GM12878 (cell line): ENCODE data around the gene CDH20. TPM values are rescaled to one million over a fixed set of nuclear protein-coding genes. Genes with fewer than 3 reads are reported as not detected.

Source experiments
- ATAC-seq: fragments of 200-7000 bp; cut with Tn5 transposase; 3 replicates; pipeline ENCODE4 v1.9.1; 2020; ENCODE audit warnings: mild to moderate bottlenecking, moderate library complexity
- BruUV-seq: library from RNA; stranded (reverse); fragments of 400-500 nt; replicated peaks from 2 replicates; lab custom pipeline; 2021; lab: Mats Ljungman, UMichigan
- CTCF ChIA-PET: fragments of 300-600 bp; sonication (Branson Sonifier 250); formaldehyde crosslinking; extraction: SDS; loops from one replicate; lab custom pipeline; 2021; ENCODE audit warnings: inconsistent platforms; lab: Yijun Ruan, JAX
- POLR2A ChIA-PET: fragments of 350-600 bp; formaldehyde crosslinking; extraction: SDS; loops from one replicate; lab custom pipeline; 2021; ENCODE audit warnings: inconsistent platforms; lab: Charles Lee
- RAD21 ChIA-PET: fragments of 300-600 bp; sonication (Branson Sonifier 250); formaldehyde crosslinking; loops from one replicate; lab custom pipeline; 2023; ENCODE audit warnings: antibody characterized with exemption; ENCODE audit not compliant: unreplicated experiment; lab: Charles Lee
- SMC1A ChIA-PET: fragments of 300-600 bp; sonication (Branson Sonifier 250); formaldehyde crosslinking; loops from one replicate; lab custom pipeline; 2023; ENCODE audit not compliant: unreplicated experiment, uncharacterized antibody; lab: Charles Lee
- DNase-seq: peaks from one replicate; pipeline ENCODE4 v3.0.0-alpha.2; 2011; ENCODE audit warnings: low read depth, low spot score
- FAIRE-seq: peaks from 3 replicates; lab custom pipeline; 2011; peaks lifted over from hg19 to GRCh38; lab: Jason Lieb, UNC
- H2AFZ ChIP-seq: 2 replicates; pipeline ENCODE4 v1.6.0; 2011; ENCODE audit warnings: low read depth, low read length, control low read depth; ENCODE audit not compliant: control insufficient read depth
- H3K27ac ChIP-seq: 2 replicates; pipeline ENCODE4 v1.5.1; 2011; ENCODE audit warnings: control low read depth; ENCODE audit not compliant: control insufficient read depth, insufficient read depth
- H3K27me3 ChIP-seq, 2 experiments: replicated peaks in 1 of 2; 2 replicates each; pipeline versions ENCODE4 v1.6.0 to v1.6.1; 2011; ENCODE audit warnings: low read length in 1 of 2; ENCODE audit not compliant: control insufficient read depth in 2 of 2, insufficient read depth in 2 of 2
- H3K36me3 ChIP-seq, 2 experiments: 2 replicates each; pipeline ENCODE4 v1.5.1; 2011; ENCODE audit warnings: low read length in 1 of 2; ENCODE audit not compliant: control insufficient read depth in 2 of 2, insufficient read depth in 2 of 2
- H3K4me1 ChIP-seq: 2 replicates; pipeline ENCODE4 v1.6.1; 2011; ENCODE audit warnings: mild to moderate bottlenecking, low read length, moderate library complexity, mixed read lengths; ENCODE audit not compliant: control insufficient read depth, insufficient read depth
- H3K4me2 ChIP-seq: 2 replicates; pipeline ENCODE4 v1.6.0; 2011; ENCODE audit warnings: control low read depth; ENCODE audit not compliant: control insufficient read depth, insufficient read depth
- H3K4me3 ChIP-seq: fragments of 200-600 bp; sonication (generic); 2 replicates; pipeline ENCODE4 v1.5.1; 2016
- H3K79me2 ChIP-seq: 2 replicates; pipeline ENCODE4 v1.6.0; 2011; ENCODE audit warnings: low read length; ENCODE audit not compliant: control insufficient read depth, insufficient read depth
- H3K9ac ChIP-seq: 2 replicates; pipeline ENCODE4 v1.8.0; 2011; ENCODE audit warnings: low read length, control low read depth, mixed read lengths; ENCODE audit not compliant: control insufficient read depth, insufficient read depth
- H3K9me3 ChIP-seq: replicated peaks from 3 replicates; pipeline ENCODE4 v1.5.1; 2011; ENCODE audit warnings: mild to moderate bottlenecking, low read length; ENCODE audit not compliant: control insufficient read depth, insufficient read depth
- H4K20me1 ChIP-seq: 2 replicates; pipeline ENCODE4 v1.6.0; 2011; ENCODE audit not compliant: control insufficient read depth, insufficient read depth
- CHD2 ChIP-seq: IDR thresholded peaks from 2 replicates; pipeline ENCODE4 v1.6.1; 2011; ENCODE audit warnings: low read depth, low read length, improper control_type of control experiment, borderline replicate concordance
- EGR1 ChIP-seq, 2 experiments: IDR thresholded peaks; 1 replicate in 1 of 2; 2 replicates in 1 of 2; pipeline ENCODE4 v1.6.1; 2011 to 2012; ENCODE audit warnings: low read depth in 2 of 2, low read length in 2 of 2, borderline replicate concordance in 1 of 2, mild to moderate bottlenecking in 1 of 2, moderate library complexity in 1 of 2
- HDAC2 ChIP-seq: fragments of 200-600 bp; sonication (generic); IDR thresholded peaks from 2 replicates; pipeline ENCODE4 v1.6.1; 2017
- HDGF ChIP-seq: fragments of 450-650 bp; IDR thresholded peaks from 2 replicates; pipeline ENCODE4 v1.6.1; 2016; ENCODE audit warnings: antibody characterized with exemption
- IKZF2 ChIP-seq, 2 experiments: fragments of 450-650 bp; IDR thresholded peaks; 2 replicates each; pipeline ENCODE4 v1.6.1; 2017; ENCODE audit warnings: mild to moderate bottlenecking in 2 of 2, moderate library complexity in 2 of 2
- MEF2A ChIP-seq: IDR thresholded peaks from 2 replicates; pipeline ENCODE4 v1.6.1; 2011; ENCODE audit warnings: low read depth, mild to moderate bottlenecking, low read length, moderate library complexity; ENCODE audit not compliant: insufficient read depth
- NBN ChIP-seq: fragments of 450-650 bp; IDR thresholded peaks from 2 replicates; pipeline ENCODE4 v1.6.1; 2016
- PBX3 ChIP-seq: IDR thresholded peaks from 2 replicates; pipeline ENCODE4 v1.6.1; 2011; ENCODE audit warnings: mild to moderate bottlenecking, low read depth, low read length, moderate library complexity; ENCODE audit not compliant: insufficient replicate concordance
- RAD51 ChIP-seq: fragments of 450-650 bp; IDR thresholded peaks from 2 replicates; pipeline ENCODE4 v1.6.1; 2016; ENCODE audit warnings: moderate library complexity, mild to moderate bottlenecking, inconsistent platforms
- SPI1 ChIP-seq: IDR thresholded peaks from 2 replicates; pipeline ENCODE4 v1.6.1; 2011; ENCODE audit warnings: low read depth, mild to moderate bottlenecking, low read length, moderate library complexity, borderline replicate concordance; ENCODE audit not compliant: insufficient read depth
- SUPT20H ChIP-seq: IDR thresholded peaks from 2 replicates; pipeline ENCODE4 v1.6.1; 2011; ENCODE audit warnings: low read depth, mild to moderate bottlenecking, low read length, moderate library complexity, borderline replicate concordance; ENCODE audit not compliant: control insufficient read depth
- TARDBP ChIP-seq: IDR thresholded peaks from 2 replicates; pipeline ENCODE4 v1.6.1; 2016; ENCODE audit warnings: borderline replicate concordance
- TCF12 ChIP-seq: IDR thresholded peaks from 2 replicates; pipeline ENCODE4 v1.6.1; 2011; ENCODE audit warnings: low read depth, mild to moderate bottlenecking, low read length
- ZNF687 ChIP-seq: fragments of 450-650 bp; IDR thresholded peaks from 2 replicates; pipeline ENCODE4 v1.6.1; 2017; ENCODE audit warnings: mild to moderate bottlenecking, moderate library complexity
- WGBS: methylation state at CpG from one replicate; pipeline ENCODE4 v1.1.6; 2016; ENCODE audit warnings: low lambda C conversion rate; ENCODE audit not compliant: insufficient replicate concordance, insufficient coverage; ENCODE audit errors: missing lambda C conversion rate; 5-methylcytosine and 5-hydroxymethylcytosine counted together
- in situ Hi-C: fragments of 300-500 bp; cut with MboI; formaldehyde crosslinking; loops from 9 replicates; pipeline ENCODE4 v1.14.3; 2018; ENCODE audit warnings: mixed read lengths
- intact Hi-C: fragments of 100-400 bp; cut with micrococcal nuclease; formaldehyde crosslinking; loops from one replicate; pipeline ENCODE4 v1.14.2; 2022; ENCODE audit not compliant: unreplicated experiment
- polyA plus RNA-seq, 11 experiments: library from polyadenylated mRNA; depleted of rRNA in 4 of 11; unstranded in 6 of 11; stranded (reverse) in 5 of 11; fragments of >200 nt; fragmentation: Nextera tagmentation in 4 of 11; fragmentation: Illumina TruSeq in 1 of 11; extraction: Ambion mirVana in 4 of 11; extraction: Trizol in 1 of 11; gene quantifications; 1 replicate in 1 of 11; 2 replicates in 10 of 11; pipeline versions ENCODE4 v1.2.1 to v1.2.3, GENCODE V29; 2011 to 2016; ENCODE audit warnings: inconsistent platforms in 2 of 11, missing spikeins in 2 of 11, low read depth in 1 of 11
- total RNA-seq, 4 experiments: library from RNA; depleted of rRNA in 3 of 4; stranded (reverse); fragments of >200 nt in 3 of 4; fragmentation: Illumina TruSeq in 1 of 4; extraction: Trizol in 1 of 4; gene quantifications; 2 replicates each; pipeline versions ENCODE4 v1.2.1 to v1.2.3, GENCODE V29; 2013 to 2021

The CDH20 gene
- total and polyA plus RNA-seq, 10 of the 15 experiments (the other 5 are each of a cell fraction or from before 2014, with no cell fraction given) = not detected

DNA sequence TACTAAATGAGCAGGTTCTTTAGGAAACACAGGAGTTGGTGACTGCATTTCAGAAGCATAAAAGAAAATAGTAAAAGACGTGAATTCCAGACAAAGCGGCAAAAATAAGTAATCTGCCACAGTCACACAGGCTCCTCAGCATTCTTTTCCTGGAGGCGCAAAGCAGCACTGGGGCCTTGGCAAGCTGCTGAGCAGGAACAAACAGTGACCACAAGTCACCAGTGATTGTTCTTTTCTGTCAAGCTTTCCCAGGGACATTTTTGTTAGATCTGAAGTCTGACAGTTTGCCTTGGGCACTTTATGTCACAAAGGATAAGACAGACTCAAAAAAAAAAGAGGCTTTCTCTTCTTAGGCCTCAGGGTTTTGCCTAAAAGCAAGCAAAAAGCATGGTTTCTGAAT is 216.2 kb downstream of the CDH20 start:
- TF ChIP-seq SUPT20H (no peak), MEF2A (no peak), IKZF2 (IDR thresholded peaks at IDR 0.05) (no peak), NBN (no peak), RAD51 (no peak), TCF12 (no peak), HDGF (no peak), HDAC2 (no peak)
- CTCF ChIA-PET = interaction anchor here (0.7 to 1.4 kb wide), 2 partner anchors 60 to 582 kb away, joined by 3 read pairs; no protein-coding TSS in a partner anchor
- no peak for FAIRE-seq

DNA sequence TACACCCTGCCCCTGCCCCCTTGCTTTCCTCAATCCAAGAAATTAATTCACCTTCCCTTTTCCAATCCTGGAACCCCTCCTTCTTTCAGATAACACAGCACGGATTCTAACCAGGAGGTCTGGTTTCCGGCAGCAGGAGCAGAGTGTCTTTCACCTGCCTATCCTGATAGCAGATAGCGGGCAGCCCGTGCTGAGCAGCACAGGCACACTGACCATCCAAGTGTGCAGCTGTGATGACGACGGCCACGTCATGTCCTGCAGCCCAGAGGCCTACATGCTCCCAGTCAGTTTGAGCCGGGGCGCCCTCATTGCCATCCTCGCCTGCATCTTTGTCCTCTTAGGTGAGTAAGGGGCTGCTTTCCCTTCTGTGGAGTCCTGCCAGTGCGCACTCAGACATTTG is 216.7 kb downstream of the CDH20 start:
- BruUV-seq = no TSS peak
- SMC1A ChIA-PET = interaction anchor here (1.2 kb wide), 1 partner anchor 581 kb away, joined by 4 read pairs; no protein-coding TSS in a partner anchor
- no peaks in the 10 kb centered on the region for H3K36me3 ChIP-seq
- H4K20me1 ChIP-seq = no peaks in the 10 kb centered on the region
- ATAC-seq (no peak), FAIRE-seq (no peak), DNase-seq (no peak)
- H3K27me3 ChIP-seq = no peaks in the 10 kb centered on the region
- H3K9ac ChIP-seq = no peak overlapping the region
- in situ Hi-C loops (no loop called here), intact Hi-C loops (no loop called here)
- H3K27ac ChIP-seq = no peak overlapping the region
- no peaks in the 10 kb centered on the region for H3K4me1 ChIP-seq
- no peak overlapping the region for H3K4me2 ChIP-seq
- H2AFZ ChIP-seq = no peak overlapping the region
- no peaks in the 10 kb centered on the region for H3K79me2 ChIP-seq
- WGBS = 27% methylated on average over 11 of the region's 11 CpGs
- RAD21 ChIA-PET = no interaction called here
- POLR2A ChIA-PET = no interaction called here
- H3K9me3 ChIP-seq = no peaks in the 10 kb centered on the region
- CTCF ChIA-PET = interaction anchor here (1.4 kb wide), 1 partner anchor 581 kb away, joined by 3 read pairs; no protein-coding TSS in a partner anchor
- H3K4me3 ChIP-seq = no peak overlapping the region
- TF ChIP-seq TARDBP (no peak), EGR1 (IDR thresholded peaks at IDR 0.05; ENCODE audit: borderline replicate concordance in 1 of 2, low read depth in 2 of 2, low read length in 2 of 2) (no peak), CHD2 (no peak), SPI1 (no peak), PBX3 (no peak), ZNF687 (no peak)

More for the DNA sequence above, 216.2 kb downstream of the CDH20 start:
- ChIA-PET SMC1A (interaction anchor here (1.2 kb wide), 1 partner anchor 582 kb away, joined by 4 read pairs; no protein-coding TSS in a partner anchor), RAD21 (no interaction called here), POLR2A (no interaction called here)
- H4K20me1 ChIP-seq = no peaks in the 10 kb centered on the region
- 64% methylated on average over 3 of the region's 3 CpGs for WGBS
- no peak overlapping the region for H3K27ac ChIP-seq
- no peaks in the 10 kb centered on the region for H3K9me3 ChIP-seq
- no TSS peak for BruUV-seq
- no peaks in the 10 kb centered on the region for H3K79me2 ChIP-seq
- no peak for DNase-seq
- no peak for ATAC-seq
- in situ Hi-C loops (no loop called here), intact Hi-C loops (no loop called here)
- no peaks in the 10 kb centered on the region for H3K36me3 ChIP-seq
- H3K27me3 ChIP-seq = peaks cover 0 to under 1% of the 10 kb centered on the region in 2 experiments; a peak in 1 of 4 replicates
- H3K9ac ChIP-seq = no peak overlapping the region
- no peak overlapping the region for H3K4me3 ChIP-seq
- no peak overlapping the region for H2AFZ ChIP-seq
- H3K4me1 ChIP-seq = no peaks in the 10 kb centered on the region
- H3K4me2 ChIP-seq = no peak overlapping the region
